CD14-positive monocyte (primary cell): ENCODE measurements around the gene CAPN9. TPM values are rescaled to one million over a fixed set of nuclear protein-coding genes. Genes with fewer than 3 reads are reported as not detected.

Experiments
- DNase-seq, 3 donors: peaks; one replicate each; pipeline ENCODE4 v3.0.0-alpha.2; 2011 to 2022
- H2AFZ ChIP-seq: 2 replicates; pipeline ENCODE4 v1.6.0; 2012; ENCODE audit warnings: mild to moderate bottlenecking, low read depth, low read length, inconsistent platforms; ENCODE audit not compliant: insufficient read depth, poor library complexity, severe bottlenecking
- H3K27ac ChIP-seq, 2 donors: 1 replicate in 1 of 2; 2 replicates in 1 of 2; pipeline ENCODE4 v1.5.1; 2012 to 2013; ENCODE audit warnings: low read length in 2 of 2, control low read depth in 1 of 2, inconsistent platforms in 1 of 2, low read depth in 1 of 2, mild to moderate bottlenecking in 1 of 2
- H3K27me3 ChIP-seq, 2 donors: one replicate each; pipeline versions ENCODE4 v1.6.0 to v1.6.1; 2011 to 2013; ENCODE audit warnings: low read length in 2 of 2; ENCODE audit not compliant: control insufficient read depth in 2 of 2, insufficient read depth in 2 of 2
- H3K36me3 ChIP-seq, 2 donors: replicated peaks in 1 of 2; 1 replicate in 1 of 2; 2 replicates in 1 of 2; pipeline versions ENCODE4 v1.5.1 to v1.6.1; 2012 to 2013; ENCODE audit warnings: low read length in 2 of 2, control low read depth in 1 of 2, inconsistent platforms in 1 of 2, mild to moderate bottlenecking in 1 of 2; ENCODE audit not compliant: insufficient read depth in 2 of 2, control insufficient read depth in 1 of 2
- H3K4me1 ChIP-seq, 2 donors: 1 replicate in 1 of 2; 2 replicates in 1 of 2; pipeline versions ENCODE4 v1.5.1 to v1.6.1; 2012 to 2013; ENCODE audit warnings: low read length in 2 of 2, control low read depth in 1 of 2, inconsistent platforms in 1 of 2, mild to moderate bottlenecking in 1 of 2, moderate library complexity in 1 of 2; ENCODE audit not compliant: insufficient read depth in 2 of 2, control insufficient read depth in 1 of 2
- H3K4me2 ChIP-seq: replicated peaks from 2 replicates; pipeline ENCODE3; 2012; ENCODE audit warnings: low read length, moderate library complexity, mild to moderate bottlenecking; ENCODE audit not compliant: poor library complexity, severe bottlenecking; ENCODE audit errors: extremely low read depth
- H3K4me3 ChIP-seq, 3 experiments: fragments of 200-600 bp in 1 of 3; sonication (generic) in 1 of 3; replicated peaks in 1 of 3; 1 replicate in 2 of 3; 2 replicates in 1 of 3; pipeline ENCODE4 v1.5.1; 2011 to 2013; ENCODE audit warnings: low read length in 3 of 3, mild to moderate bottlenecking in 3 of 3, control low read depth in 2 of 3, low read depth in 2 of 3, inconsistent platforms in 1 of 3, moderate library complexity in 1 of 3
- H3K79me2 ChIP-seq: 2 replicates; pipeline ENCODE4 v1.6.0; 2012; ENCODE audit warnings: mild to moderate bottlenecking, control low read depth, inconsistent platforms, low read length, moderate library complexity; ENCODE audit not compliant: insufficient read depth
- H3K9ac ChIP-seq: 2 replicates; pipeline ENCODE4 v1.6.0; 2017; ENCODE audit warnings: low read length, mild to moderate bottlenecking; ENCODE audit not compliant: insufficient read depth, poor library complexity, severe bottlenecking
- H3K9me3 ChIP-seq, 2 donors: replicated peaks in 1 of 2; 1 replicate in 1 of 2; 2 replicates in 1 of 2; pipeline versions ENCODE4 v1.5.1 to v1.6.1; 2012 to 2013; ENCODE audit warnings: low read length in 2 of 2, control low read depth in 1 of 2; ENCODE audit not compliant: control insufficient read depth in 1 of 2, insufficient read depth in 1 of 2
- H4K20me1 ChIP-seq: 2 replicates; pipeline ENCODE4 v1.6.0; 2012; ENCODE audit warnings: mild to moderate bottlenecking, low read length, control low read depth, moderate library complexity; ENCODE audit not compliant: insufficient read depth
- H3K27ac Mint-ChIP-seq, 7 donors: one replicate each; pipeline ENCODE4 v1.8.0; 2020; ENCODE audit warnings: mild to moderate bottlenecking in 7 of 7, mixed read lengths in 7 of 7, moderate library complexity in 6 of 7, inconsistent platforms in 2 of 7
- H3K27me3 Mint-ChIP-seq, 3 donors: one replicate each; pipeline ENCODE4 v1.8.0; 2021 to 2022; ENCODE audit warnings: low read depth in 3 of 3, mild to moderate bottlenecking in 3 of 3, mixed read lengths in 3 of 3, moderate library complexity in 3 of 3, inconsistent platforms in 1 of 3
- H3K36me3 Mint-ChIP-seq, 2 donors: one replicate each; pipeline ENCODE4 v1.8.0; 2020; ENCODE audit warnings: mixed read lengths in 2 of 2, inconsistent platforms in 1 of 2, mild to moderate bottlenecking in 1 of 2
- H3K4me1 Mint-ChIP-seq: one replicate; pipeline ENCODE4 v1.8.0; 2020; ENCODE audit warnings: mild to moderate bottlenecking, mixed read lengths
- H3K4me3 Mint-ChIP-seq, 2 donors: one replicate each; pipeline ENCODE4 v1.8.0; 2020; ENCODE audit warnings: mild to moderate bottlenecking in 2 of 2, mixed read lengths in 2 of 2, moderate library complexity in 1 of 2
- H3K9me3 Mint-ChIP-seq, 7 donors: one replicate each; pipeline ENCODE4 v1.8.0; 2020 to 2022; ENCODE audit warnings: mixed read lengths in 7 of 7, mild to moderate bottlenecking in 6 of 7, moderate library complexity in 6 of 7, inconsistent platforms in 2 of 7
- CTCF ChIP-seq: fragments of 200-600 bp; IDR thresholded peaks from one replicate; pipeline ENCODE4 v1.8.0; 2022; ENCODE audit warnings: antibody characterized with exemption, mild to moderate bottlenecking
- WGBS: methylation state at CpG from one replicate; pipeline ENCODE4 v1.1.5; 2013; ENCODE audit warnings: missing lambda C conversion rate; ENCODE audit not compliant: insufficient coverage; 5-methylcytosine and 5-hydroxymethylcytosine counted together
- intact Hi-C, 2 donors: fragments of 100-400 bp; cut with micrococcal nuclease; formaldehyde crosslinking; loops; one replicate each; pipeline versions ENCODE4 v1.15.0 to v1.15.1; 2023
- polyA plus RNA-seq, 3 donors: library from polyadenylated mRNA; depleted of rRNA in 1 of 3; unstranded in 2 of 3; stranded (reverse) in 1 of 3; fragments of 300-500 nt in 2 of 3; fragments of >200 nt in 1 of 3; fragmentation: Illumina TruSeq in 2 of 3; gene quantifications; 1 replicate in 2 of 3; 2 replicates in 1 of 3; pipeline ENCODE4 v1.2.3, GENCODE V29; 2012 to 2021

CAPN9 gene
- polyA plus RNA-seq, 3 donors = not detected

DNA sequence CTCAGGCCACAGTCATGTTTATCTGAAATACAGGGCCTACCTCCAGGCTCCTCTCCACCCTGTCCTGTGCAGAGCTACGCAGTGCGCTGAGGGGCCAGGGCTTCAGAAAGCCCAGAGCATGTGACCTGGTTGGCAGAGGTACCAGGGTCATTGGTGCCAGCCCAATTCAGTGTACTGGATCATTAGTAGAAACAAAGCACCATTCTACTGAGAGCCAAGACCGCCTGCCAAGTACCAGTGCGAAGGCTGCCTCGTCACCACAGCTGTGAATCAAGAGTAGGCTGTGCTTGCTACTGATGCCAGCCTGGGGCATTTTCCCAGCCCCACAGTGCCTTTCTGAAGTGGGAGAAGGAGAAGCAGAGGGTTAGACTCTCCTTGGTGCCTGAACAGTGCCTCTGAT lies 59.8 kb downstream of the CAPN9 start:
- Histone ChIP-seq H4K20me1 (no peaks in the 10 kb centered on the region), H3K4me2 (no peak overlapping the region), H3K27ac (no peak overlapping the region), H3K4me1 (no peaks in the 10 kb centered on the region), H3K9ac (no peak overlapping the region), H3K9me3 (peaks cover 4 to 8% of the 10 kb centered on the region in 2 donors), H2AFZ (no peak overlapping the region), H3K79me2 (no peaks in the 10 kb centered on the region), H3K36me3 (no peaks in the 10 kb centered on the region), H3K4me3 (no peak overlapping the region), H3K27me3 (no peaks in the 10 kb centered on the region)
- intact Hi-C loops = no loop called here
- TF ChIP-seq CTCF = no peak
- DNase-seq = no peak
- no peaks in the 10 kb centered on the region for H3K36me3 Mint-ChIP-seq
- no peak overlapping the region for H3K4me3 Mint-ChIP-seq
- H3K4me1 Mint-ChIP-seq = no peaks in the 10 kb centered on the region
- 100% methylated on average over 4 of the region's 5 CpGs for WGBS
- H3K27me3 Mint-ChIP-seq = peaks cover 0 to 6% (median 6%) of the 10 kb centered on the region in 3 donors
- H3K27ac Mint-ChIP-seq = no peak overlapping the region
- H3K9me3 Mint-ChIP-seq = peaks cover 2 to 21% (median 9%) of the 10 kb centered on the region in 7 donors

DNA sequence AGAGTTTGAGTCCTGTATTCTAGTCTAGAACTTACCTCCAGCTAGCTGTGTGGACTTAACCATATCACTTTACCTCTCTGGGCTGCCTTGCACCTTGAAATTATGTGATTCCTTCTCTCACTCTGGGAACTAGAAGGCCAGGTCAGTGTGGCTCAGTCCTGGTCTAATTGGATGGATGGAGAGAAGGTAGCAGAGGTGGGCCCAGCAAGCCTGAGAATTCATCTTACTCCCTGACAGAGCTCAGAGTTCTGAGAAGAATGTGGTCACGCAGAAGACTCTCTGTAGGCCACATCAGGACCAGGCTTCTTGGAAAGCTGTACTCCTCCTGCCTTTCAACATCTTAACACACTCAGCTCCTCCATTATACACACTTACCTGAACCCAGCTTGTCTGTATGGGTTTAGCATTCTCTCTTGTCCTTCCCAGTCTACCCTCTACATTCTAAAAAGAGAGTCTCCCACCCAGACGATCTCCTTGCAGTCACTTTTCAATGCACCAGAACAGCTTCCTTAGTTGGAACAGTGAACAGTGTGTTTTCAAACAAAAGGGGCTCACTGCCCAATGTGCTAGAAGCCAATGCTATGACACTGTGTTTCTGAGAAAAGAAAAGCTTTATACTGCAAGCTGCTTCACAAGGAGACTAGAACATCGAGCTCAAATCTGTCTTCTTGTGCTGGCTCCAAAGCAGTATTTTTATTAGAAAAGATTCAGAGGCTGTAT lies 60.5 kb downstream of the CAPN9 start:
- H2AFZ ChIP-seq = no peak overlapping the region
- no peak for DNase-seq
- H3K27me3 Mint-ChIP-seq = peaks cover 0 to 6% (median 5%) of the 10 kb centered on the region in 3 donors
- intact Hi-C loops = no loop called here
- H3K79me2 ChIP-seq = no peaks in the 10 kb centered on the region
- H4K20me1 ChIP-seq = no peaks in the 10 kb centered on the region
- H3K36me3 ChIP-seq = no peaks in the 10 kb centered on the region
- no peak overlapping the region for H3K9ac ChIP-seq
- peaks cover 6 to 28% (median 12%) of the 10 kb centered on the region in 7 donors for H3K9me3 Mint-ChIP-seq
- no peaks in the 10 kb centered on the region for H3K27me3 ChIP-seq
- no peak overlapping the region for H3K4me3 Mint-ChIP-seq
- 66% methylated on average over 2 of the region's 3 CpGs for WGBS
- no peak for TF ChIP-seq CTCF
- H3K36me3 Mint-ChIP-seq = no peaks in the 10 kb centered on the region
- H3K4me1 ChIP-seq = no peaks in the 10 kb centered on the region
- H3K27ac Mint-ChIP-seq = no peak overlapping the region
- no peak overlapping the region for H3K4me3 ChIP-seq
- H3K4me2 ChIP-seq = no peak overlapping the region
- H3K27ac ChIP-seq = no peak overlapping the region
- H3K9me3 ChIP-seq = peaks cover 4 to 14% of the 10 kb centered on the region in 2 donors
- H3K4me1 Mint-ChIP-seq = no peaks in the 10 kb centered on the region
